Endothelial cell (in vitro differentiated cells): ENCODE results near the gene LINC00632. TPM values are rescaled to one million over a fixed set of nuclear protein-coding genes. Genes with fewer than 3 reads are reported as not detected.

Experiments used
- DNase-seq: peaks from one replicate; pipeline ENCODE4 v3.0.0; 2021; ENCODE audit warnings: low spot score
- H3K27ac Mint-ChIP-seq: one replicate; pipeline ENCODE4 v1.8.0; 2021; ENCODE audit warnings: mixed read lengths, inconsistent platforms; ENCODE audit not compliant: unreplicated experiment
- H3K27me3 Mint-ChIP-seq: one replicate; pipeline ENCODE4 v1.8.0; 2021; ENCODE audit warnings: mild to moderate bottlenecking, moderate library complexity, mixed read lengths, inconsistent platforms; ENCODE audit not compliant: unreplicated experiment
- H3K36me3 Mint-ChIP-seq: one replicate; pipeline ENCODE4 v1.8.0; 2021; ENCODE audit warnings: mild to moderate bottlenecking, low read depth, mixed read lengths, inconsistent platforms; ENCODE audit not compliant: unreplicated experiment
- H3K4me1 Mint-ChIP-seq: one replicate; pipeline ENCODE4 v1.8.0; 2021; ENCODE audit warnings: mild to moderate bottlenecking, mixed read lengths, inconsistent platforms; ENCODE audit not compliant: unreplicated experiment
- H3K4me3 Mint-ChIP-seq: one replicate; pipeline ENCODE4 v1.8.0; 2021; ENCODE audit warnings: mild to moderate bottlenecking, mixed read lengths, inconsistent platforms; ENCODE audit not compliant: unreplicated experiment
- H3K9me3 Mint-ChIP-seq: one replicate; pipeline ENCODE4 v1.8.0; 2021; ENCODE audit warnings: mixed read lengths, inconsistent platforms; ENCODE audit not compliant: unreplicated experiment
- total RNA-seq: library from RNA; stranded (reverse); fragmentation: NEBNext Ultra II Directional; extraction: Animal tissue kit (Norgen Biotek cat#: 25700); gene quantifications from one replicate; pipeline ENCODE4 v1.2.1, GENCODE V29; 2021; ENCODE audit not compliant: unreplicated experiment
- TF ChIP-seq, protein P1 (sequence below): fragments of 200-600 bp; sonication (generic); IDR thresholded peaks from one replicate; pipeline ENCODE4 v1.5.0; 2021; ENCODE audit warnings: antibody characterized with exemption; ENCODE audit not compliant: unreplicated experiment

The LINC00632 gene
- total RNA-seq, 1 donor from 2014 or later = 142 TPM

- H3K9me3 Mint-ChIP-seq = no peaks in the 10 kb centered on the region
- H3K4me3 Mint-ChIP-seq = no peak overlapping the region
- no peaks in the 10 kb centered on the region for H3K27me3 Mint-ChIP-seq
- no peak for DNase-seq
- no peaks in the 10 kb centered on the region for H3K36me3 Mint-ChIP-seq
- H3K4me1 Mint-ChIP-seq = no peaks in the 10 kb centered on the region
- no peak overlapping the region for H3K27ac Mint-ChIP-seq
- TF ChIP-seq, protein P1, sequence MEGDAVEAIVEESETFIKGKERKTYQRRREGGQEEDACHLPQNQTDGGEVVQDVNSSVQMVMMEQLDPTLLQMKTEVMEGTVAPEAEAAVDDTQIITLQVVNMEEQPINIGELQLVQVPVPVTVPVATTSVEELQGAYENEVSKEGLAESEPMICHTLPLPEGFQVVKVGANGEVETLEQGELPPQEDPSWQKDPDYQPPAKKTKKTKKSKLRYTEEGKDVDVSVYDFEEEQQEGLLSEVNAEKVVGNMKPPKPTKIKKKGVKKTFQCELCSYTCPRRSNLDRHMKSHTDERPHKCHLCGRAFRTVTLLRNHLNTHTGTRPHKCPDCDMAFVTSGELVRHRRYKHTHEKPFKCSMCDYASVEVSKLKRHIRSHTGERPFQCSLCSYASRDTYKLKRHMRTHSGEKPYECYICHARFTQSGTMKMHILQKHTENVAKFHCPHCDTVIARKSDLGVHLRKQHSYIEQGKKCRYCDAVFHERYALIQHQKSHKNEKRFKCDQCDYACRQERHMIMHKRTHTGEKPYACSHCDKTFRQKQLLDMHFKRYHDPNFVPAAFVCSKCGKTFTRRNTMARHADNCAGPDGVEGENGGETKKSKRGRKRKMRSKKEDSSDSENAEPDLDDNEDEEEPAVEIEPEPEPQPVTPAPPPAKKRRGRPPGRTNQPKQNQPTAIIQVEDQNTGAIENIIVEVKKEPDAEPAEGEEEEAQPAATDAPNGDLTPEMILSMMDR = no peak
Observed at GRCh38 chrX:140836874-140837273, 127.3 kb downstream of the LINC00632 start.

Other genes with a start within 250 kb of the LINC00632 start
- gene SOX3, start 204.7 kb upstream of the LINC00632 start, total RNA-seq = 0.49 TPM